Right renal cortex interstitium (tissue), 3 donors: Measurements from ENCODE around the gene RTN4R. TPM values are rescaled to one million over a fixed set of nuclear protein-coding genes. Genes with fewer than 3 reads are reported as not detected.

Source experiments
- polyA plus RNA-seq, 3 donors: library from polyadenylated mRNA; unstranded; fragments of 120-200 nt; gene quantifications; one replicate each; pipeline ENCODE4 v1.2.1, GENCODE V29; 2013; ENCODE audit not compliant: insufficient read length in 3 of 3

RTN4R gene
- polyA plus RNA-seq, 3 donors: 3.8 to 4.5 (median 4.1) TPM

Other genes with a start within 250 kb of the RTN4R start
- 10 to 100 TPM in 2 of 3 donors, 1 to 10 TPM in 1; 9.3 to 12.0 (median 10.5) TPM for gene TANGO2, start 247.2 kb downstream of the RTN4R start, polyA plus RNA-seq
- gene DGCR8, start 188.1 kb downstream of the RTN4R start, polyA plus RNA-seq: 10 to 100 TPM; 40.5 to 42.3 (median 42.0) TPM
- gene RANBP1, start 152.2 kb downstream of the RTN4R start, polyA plus RNA-seq: 100 to 1,000 TPM; 182 to 192 (median 185) TPM
- gene TRMT2A, start 151.1 kb downstream of the RTN4R start, polyA plus RNA-seq: 10 to 100 TPM; 40.9 to 48.2 (median 41.4) TPM
- gene ZDHHC8, start 136.5 kb downstream of the RTN4R start, polyA plus RNA-seq: 10 to 100 TPM; 26.5 to 33.7 (median 27.1) TPM
- under 1 TPM; 0.47 to 0.71 (median 0.53) TPM for gene CCDC188, start 117.3 kb downstream of the RTN4R start, polyA plus RNA-seq
- 10 to 100 TPM; 43.8 to 52.2 (median 45.6) TPM for gene DGCR6L, start 51.7 kb upstream of the RTN4R start, polyA plus RNA-seq
- gene ZNF74, start 125.8 kb upstream of the RTN4R start, polyA plus RNA-seq: 10 to 100 TPM; 15.3 to 15.9 (median 15.9) TPM
- gene SCARF2, start 169.5 kb upstream of the RTN4R start, polyA plus RNA-seq: 10 to 100 TPM; 13.7 to 16.8 (median 14.6) TPM
- 10 to 100 TPM; 26.9 to 28.0 (median 27.4) TPM for gene KLHL22, start 227.5 kb upstream of the RTN4R start, polyA plus RNA-seq
- gene MED15, start 239.3 kb upstream of the RTN4R start, polyA plus RNA-seq: 10 to 100 TPM; 31.5 to 38.0 (median 35.1) TPM